Prostate gland (tissue), 2 donors: Measurements from ENCODE around the gene PDE6B.

Experiments used
- CTCF ChIP-seq, 4 experiments: fragments of 200-600 bp in 2 of 4; fragments of 450-650 bp in 2 of 4; sonication (generic) in 2 of 4; IDR thresholded peaks; 1 replicate in 3 of 4; 2 replicates in 1 of 4; pipeline ENCODE4 v1.5.1; 2016 to 2019; ENCODE audit warnings: antibody characterized with exemption in 4 of 4, mild to moderate bottlenecking in 2 of 4, moderate library complexity in 2 of 4
- POLR2A ChIP-seq: fragments of 450-650 bp; IDR thresholded peaks from one replicate; pipeline ENCODE4 v1.6.1; 2016; ENCODE audit warnings: antibody characterized with exemption, mild to moderate bottlenecking

GRCh38 chr4:653080-653821 is 27.9 kb downstream of the PDE6B start:
- TF ChIP-seq CTCF (IDR thresholded peaks at IDR 0.05) (no peak), POLR2A (no peak)
